Frontal cortex (tissue), 4 donors: ENCODE results near the gene BCAT1. TPM values are rescaled to one million over a fixed set of nuclear protein-coding genes. Genes with fewer than 3 reads are reported as not detected.

ENCODE experiments used
- DNase-seq, 2 donors: peaks; one replicate each; pipeline ENCODE4 v3.0.0; 2012; ENCODE audit warnings: low spot score in 2 of 2
- FAIRE-seq: peaks from 2 replicates; lab custom pipeline; 2012; peaks lifted over from hg19 to GRCh38; lab: Jason Lieb, UNC
- total RNA-seq: library from RNA; depleted of rRNA; stranded (reverse); fragments of >200 nt; gene quantifications from one replicate; pipeline ENCODE4 v1.2.3, GENCODE V29; 2014
- donor health status: control.
- donor health status: control.
- donor health status: control.

Gene BCAT1
- total RNA-seq: 48.5 TPM

- DNase-seq (peak in 1 of 2 donors; percentile 49), FAIRE-seq (no peak)
These were observed at the start of gene BCAT1 for GRCh38 chr12:24948757-24949722. Gene BCAT1 (minus strand): TSS chr12:24949101. CDS start chr12:24948932, 169 bp downstream.

DNA sequence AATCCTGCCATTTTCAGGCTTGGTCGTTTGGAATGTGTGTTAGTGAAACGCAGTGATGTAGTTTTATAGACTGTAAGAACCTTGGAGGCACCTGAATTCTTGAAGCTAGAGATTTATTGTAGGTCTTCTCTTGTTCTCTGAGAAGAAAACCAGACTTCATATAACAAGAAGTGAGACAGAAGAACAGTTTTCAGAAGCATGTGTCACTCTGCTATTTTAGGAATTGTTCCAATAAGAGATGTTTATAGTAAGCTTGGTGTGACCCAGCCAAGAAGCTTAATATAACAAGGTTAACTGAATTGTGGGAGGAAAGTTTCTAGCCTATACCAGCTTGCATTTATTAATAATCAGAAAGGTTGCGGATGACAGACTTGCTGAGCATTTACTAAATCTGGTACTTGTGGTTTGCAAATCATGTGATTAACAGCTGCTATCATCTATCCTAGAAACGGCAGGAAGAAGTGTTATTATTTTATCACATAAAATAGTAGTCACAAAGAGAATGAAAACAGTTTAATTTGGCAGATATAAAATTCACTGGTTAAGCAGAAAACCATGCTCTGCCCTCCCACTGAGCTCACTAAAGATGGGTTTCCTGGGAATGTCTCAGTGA is 49.2 kb upstream of the BCAT1 start:
- DNase-seq (peak in 1 of 2 donors; percentile 16), FAIRE-seq (no peak)

DNA sequence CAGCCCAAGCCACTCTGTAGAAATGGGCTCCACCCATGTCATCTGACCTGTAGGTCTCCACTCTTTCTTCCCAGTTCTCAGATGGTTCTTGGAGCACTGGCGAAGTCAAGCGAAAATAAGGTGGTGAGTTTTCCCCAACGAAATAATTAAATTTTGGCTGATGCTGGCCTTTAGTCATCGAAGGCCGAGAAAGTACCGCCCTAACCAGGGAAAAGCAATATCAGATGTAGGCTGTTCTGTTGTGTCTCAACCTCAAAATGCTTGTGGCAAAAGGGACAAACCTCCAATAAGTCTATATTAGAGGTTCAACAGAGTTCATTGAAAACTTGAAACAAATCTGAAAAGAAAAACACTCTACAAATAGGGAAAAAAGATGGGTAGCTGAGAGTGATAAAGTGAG is 48.6 kb upstream of the BCAT1 start:
- FAIRE-seq (no peak), DNase-seq (no peak)

- FAIRE-seq: no peak
- no peak for DNase-seq
These were observed 47.9 kb upstream of the BCAT1 start for GRCh38 chr12:24996820-24997219.

- no peak for FAIRE-seq
These were observed 47.3 kb upstream of the BCAT1 start for GRCh38 chr12:24996102-24996797.

DNA sequence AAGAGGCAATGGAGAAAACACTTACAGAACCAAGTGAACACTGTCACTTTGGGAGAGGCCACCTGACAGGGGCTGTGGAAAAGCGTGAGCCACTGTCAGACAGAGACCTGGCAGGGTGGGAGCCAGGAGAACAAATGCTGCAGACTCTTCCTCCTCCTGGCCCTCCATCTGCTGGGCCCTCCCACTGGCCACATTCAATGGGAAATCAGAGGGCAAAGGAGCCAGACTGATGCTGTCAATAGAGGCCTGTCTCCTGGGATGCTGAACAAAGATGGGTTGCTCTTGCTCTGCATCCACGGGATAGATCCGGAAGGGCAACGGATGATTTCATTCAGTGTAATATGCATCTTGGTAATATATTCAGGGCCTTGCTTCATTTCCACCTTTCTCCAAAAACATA is 44.9 kb upstream of the BCAT1 start:
- no peak for FAIRE-seq
- DNase-seq: no peak

More at GRCh38 chr12:24996102-24996797, 47.3 kb upstream of the BCAT1 start:
- no peak for DNase-seq

DNA sequence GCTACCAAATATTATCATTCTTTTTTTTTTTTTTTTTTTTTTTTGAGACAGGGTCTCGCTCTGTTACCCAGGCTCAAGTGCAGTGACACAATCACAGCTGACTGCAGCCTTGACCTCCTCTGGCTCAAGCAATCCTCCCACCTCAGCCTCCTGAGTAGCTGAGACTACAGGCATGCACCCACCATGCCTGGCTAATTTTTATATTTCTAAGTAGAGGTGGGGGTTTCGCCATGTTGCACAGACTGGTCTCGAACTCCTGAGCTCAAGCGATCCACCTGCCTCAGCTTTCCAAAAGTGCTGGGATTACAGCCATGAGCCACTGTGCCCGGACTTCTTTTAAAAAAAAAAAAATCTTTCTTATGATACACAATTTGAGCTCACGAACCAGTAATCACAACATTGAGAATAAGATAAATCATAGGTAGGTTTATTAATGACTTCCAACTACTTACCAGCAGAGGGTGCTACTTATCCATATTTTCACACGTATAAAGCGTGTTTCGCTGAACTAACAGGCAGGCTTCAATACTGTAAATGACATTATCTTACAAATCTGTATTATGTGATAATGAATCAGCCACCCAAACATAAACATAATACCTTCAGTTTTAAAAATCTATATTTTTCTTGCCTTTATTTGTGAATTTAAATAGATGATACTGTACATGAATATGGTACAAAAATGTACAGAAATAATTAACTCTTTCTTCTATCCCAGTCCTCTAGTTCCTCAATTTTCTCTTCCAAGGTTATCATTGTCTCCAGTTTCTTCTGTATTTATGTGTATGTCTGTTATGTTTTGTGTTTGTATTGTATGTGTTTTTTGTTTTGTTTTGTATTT is 42.5 kb upstream of the BCAT1 start:
- peak; percentile 98 for FAIRE-seq
- DNase-seq: peak; percentile 18 to 51

DNA sequence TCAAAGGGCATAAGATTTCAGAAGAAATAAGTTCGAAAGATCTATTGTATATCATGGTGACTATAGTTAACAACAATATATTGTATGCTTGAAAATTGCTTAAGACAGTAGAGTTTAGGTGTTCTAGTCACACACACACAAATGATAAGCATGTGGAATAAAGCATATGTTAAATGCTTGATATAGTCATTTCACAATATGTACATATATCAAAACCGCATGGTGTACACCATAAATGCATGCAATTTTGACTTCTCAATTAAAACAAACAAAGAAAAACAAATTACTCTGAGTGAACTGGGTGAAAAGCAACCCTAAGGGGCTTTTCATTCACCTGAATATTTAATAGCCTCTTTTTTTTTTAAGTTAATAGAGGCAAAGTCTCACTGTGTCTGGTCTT is 40.3 kb upstream of the BCAT1 start:
- DNase-seq: no peak
- no peak for FAIRE-seq

DNA sequence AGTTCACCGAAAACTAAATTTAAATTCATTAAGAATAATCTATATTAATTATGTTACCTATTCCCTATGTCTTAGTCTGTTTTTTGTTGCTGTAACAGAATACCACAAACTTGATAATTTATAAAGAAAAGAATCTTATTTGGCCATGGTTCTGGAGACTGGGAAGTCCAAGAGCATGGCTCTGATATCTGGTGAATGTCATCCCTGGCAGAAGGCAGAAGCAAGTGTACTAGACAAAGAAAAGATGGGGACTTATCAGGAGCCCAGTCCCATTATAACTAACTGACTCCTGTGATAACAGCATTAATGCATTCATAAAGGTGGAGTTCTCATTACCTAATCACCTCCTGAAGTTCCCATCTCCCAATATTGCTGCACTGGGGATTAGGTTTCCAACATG is 33.3 kb upstream of the BCAT1 start:
- FAIRE-seq: no peak
- no peak for DNase-seq

- no peak for FAIRE-seq
- DNase-seq: no peak
These were observed 31.3 kb upstream of the BCAT1 start for GRCh38 chr12:24979976-24980730.

GRCh38 chr12:24979329-24979728 is 30.4 kb upstream of the BCAT1 start:
- DNase-seq (no peak), FAIRE-seq (no peak)

DNA sequence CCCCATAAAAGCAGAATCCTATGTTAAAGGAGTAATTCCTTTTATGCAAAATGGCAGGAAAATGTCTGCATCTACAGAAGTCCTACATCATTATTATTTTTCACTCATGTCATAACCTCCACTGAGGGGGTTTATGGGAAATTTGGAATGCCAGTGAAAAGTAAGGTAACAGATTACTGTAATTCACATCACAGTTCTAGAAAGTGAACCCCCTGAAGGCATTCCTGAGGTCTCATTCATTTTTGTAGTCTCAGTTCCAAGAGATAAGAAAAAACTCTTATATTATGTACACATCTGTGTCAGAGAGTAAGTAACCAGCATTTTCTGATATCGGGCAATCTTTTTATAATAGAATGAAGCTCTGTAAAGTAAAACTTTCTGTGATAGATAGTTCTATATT is 28.8 kb upstream of the BCAT1 start:
- FAIRE-seq (no peak), DNase-seq (no peak)

DNA sequence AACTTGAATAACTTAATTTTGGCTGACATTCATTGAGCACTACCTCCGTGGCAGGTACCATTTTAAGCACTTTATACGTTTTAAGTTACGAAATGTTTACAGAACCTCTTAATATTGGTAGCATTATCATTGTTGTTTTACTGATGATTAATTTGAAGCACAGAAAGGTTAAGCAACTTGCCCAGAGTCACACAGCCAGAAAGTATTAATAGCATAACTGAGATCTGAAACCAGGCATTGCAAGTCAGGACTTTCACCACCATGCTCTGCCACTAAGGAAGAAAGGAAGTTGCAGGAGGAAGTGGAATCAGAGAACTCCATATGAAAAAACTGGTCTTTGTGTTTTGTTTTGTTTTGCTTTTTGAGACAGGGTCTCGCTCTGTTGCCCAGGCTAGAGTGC is 28.2 kb upstream of the BCAT1 start:
- FAIRE-seq: no peak
- no peak for DNase-seq

GRCh38 chr12:24975425-24975824 is 26.5 kb upstream of the BCAT1 start:
- no peak for DNase-seq
- no peak for FAIRE-seq

- FAIRE-seq (no peak), DNase-seq (no peak)
These were observed 25.3 kb upstream of the BCAT1 start for GRCh38 chr12:24974216-24974615.

DNA sequence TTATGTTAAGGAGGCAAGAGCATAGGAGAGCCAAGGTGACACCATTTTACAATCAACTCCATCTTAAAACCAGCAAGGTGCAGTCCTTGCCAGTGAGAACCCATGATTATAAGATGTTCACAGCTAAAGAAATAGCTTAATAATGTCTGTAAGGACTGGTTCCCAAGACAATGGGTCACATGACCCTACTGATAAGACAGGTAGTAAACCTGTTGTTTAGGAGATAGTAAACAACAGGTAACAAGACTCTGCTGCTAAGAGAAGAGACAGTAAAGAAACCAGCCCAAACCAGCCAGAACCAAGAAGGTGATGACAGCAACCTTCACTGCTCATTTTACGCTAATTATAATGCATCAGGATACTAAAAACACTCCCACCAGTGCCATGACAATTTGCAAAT is 23.2 kb upstream of the BCAT1 start:
- FAIRE-seq (no peak), DNase-seq (no peak)

DNA sequence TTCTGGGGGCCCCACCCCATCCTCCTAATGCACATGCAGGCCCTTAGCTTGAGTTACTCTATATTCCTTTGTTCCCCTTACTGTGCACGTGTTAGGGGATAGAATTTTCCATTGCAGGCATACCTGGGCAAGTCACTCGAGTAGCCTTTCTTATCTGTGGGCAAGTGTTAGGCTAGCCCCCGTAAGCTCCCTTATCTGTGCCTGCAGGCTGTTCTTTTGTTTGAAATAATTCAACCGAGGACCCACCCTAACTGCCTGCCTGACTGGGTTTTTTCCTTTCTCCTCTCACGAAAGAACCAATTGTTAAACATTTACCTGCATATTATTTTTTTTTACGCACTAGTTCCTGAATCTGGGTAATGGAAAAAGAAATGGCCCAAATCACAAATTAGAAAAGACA is 21.3 kb upstream of the BCAT1 start:
- FAIRE-seq: no peak
- no peak for DNase-seq

- FAIRE-seq: no peak
These were observed 18.2 kb upstream of the BCAT1 start for GRCh38 chr12:24966951-24967564.

DNA sequence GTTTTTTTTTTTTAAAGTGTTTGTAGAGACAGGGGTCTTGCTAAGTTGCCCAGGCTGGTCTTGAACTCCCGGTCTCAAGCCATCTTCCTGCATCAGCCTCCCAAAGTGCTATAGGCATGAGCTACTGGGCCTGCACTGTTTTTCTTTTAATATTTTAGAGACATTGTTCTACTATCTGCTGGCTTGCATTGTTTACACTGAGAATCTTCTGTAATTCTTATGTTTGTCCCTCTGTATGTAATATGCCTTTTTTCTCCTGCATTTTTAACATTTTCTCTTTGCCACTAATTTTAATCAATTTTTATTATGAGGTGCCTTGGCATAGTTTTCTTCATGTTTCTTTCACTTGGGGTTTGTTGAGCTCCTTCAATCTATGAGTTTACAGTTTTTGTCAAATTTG is 15.4 kb upstream of the BCAT1 start:
- FAIRE-seq: no peak

More at GRCh38 chr12:24966951-24967564, 18.2 kb upstream of the BCAT1 start:
- DNase-seq: no peak

More for the DNA sequence above, 15.4 kb upstream of the BCAT1 start:
- DNase-seq: no peak
